GM20431 (cell line): ENCODE data around the gene SELENBP1.

Experiments used
- in situ Hi-C: fragments of 300-500 bp; cut with MseI, MboI; formaldehyde crosslinking; loops from one replicate; pipeline ENCODE4 v1.15.0; 2020; ENCODE audit warnings: low sequenced_read_pairs; ENCODE audit not compliant: unreplicated experiment

The SELENBP1 gene

DNA sequence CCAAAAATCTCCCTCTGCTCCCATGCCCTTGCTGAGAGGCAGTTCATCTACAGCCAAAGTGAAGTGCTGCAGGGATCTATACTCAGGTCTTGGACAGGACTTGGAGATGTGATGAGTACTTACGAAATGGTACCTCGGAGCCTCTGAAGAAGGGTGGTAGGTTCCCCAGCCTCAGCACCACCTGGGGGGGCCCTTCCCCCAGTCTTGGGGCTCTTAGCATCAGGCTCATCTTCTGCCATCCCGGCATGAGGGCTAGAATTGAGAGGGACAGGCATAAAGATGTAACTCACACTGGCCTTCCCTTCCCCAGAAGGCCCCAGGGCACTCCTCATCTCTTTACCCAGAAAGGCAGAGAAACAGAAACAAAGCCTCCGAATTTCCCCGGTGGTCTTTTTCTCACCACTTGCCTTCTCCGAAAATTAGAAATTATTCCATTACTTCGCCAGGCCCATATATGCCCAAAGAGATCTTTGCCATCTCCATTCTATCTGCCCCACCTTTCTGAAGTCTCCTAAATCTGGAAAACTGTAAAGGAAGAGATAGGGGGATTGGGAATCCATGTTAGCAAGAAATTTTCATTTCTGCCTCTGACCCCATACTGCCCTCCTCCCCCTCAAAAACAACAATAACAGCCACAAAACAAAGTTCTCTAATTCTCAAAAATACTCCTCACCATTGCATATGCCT is 26.3 kb downstream of the SELENBP1 start:
- in situ Hi-C loops = no loop called here

DNA sequence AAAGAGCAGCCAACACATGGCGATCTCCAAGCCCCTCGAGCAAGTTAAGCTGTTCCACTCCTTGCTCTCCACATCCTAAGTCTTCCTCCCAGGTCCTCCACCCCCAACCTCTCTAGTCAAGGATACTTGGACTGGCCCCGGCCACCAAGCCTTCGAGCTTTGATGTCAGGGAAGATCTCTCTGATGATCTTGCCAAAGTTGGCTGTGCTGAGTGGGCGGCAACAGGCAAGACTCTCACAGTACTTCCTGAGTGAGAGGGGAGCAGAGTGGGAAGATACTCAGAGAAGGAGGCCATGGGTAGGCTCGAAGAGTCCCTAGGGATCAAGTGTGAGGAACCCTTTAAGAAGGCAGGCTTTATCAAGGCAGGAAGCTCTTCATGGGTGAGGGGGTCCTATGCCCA is 28.2 kb downstream of the SELENBP1 start:
- in situ Hi-C loops = no loop called here

DNA sequence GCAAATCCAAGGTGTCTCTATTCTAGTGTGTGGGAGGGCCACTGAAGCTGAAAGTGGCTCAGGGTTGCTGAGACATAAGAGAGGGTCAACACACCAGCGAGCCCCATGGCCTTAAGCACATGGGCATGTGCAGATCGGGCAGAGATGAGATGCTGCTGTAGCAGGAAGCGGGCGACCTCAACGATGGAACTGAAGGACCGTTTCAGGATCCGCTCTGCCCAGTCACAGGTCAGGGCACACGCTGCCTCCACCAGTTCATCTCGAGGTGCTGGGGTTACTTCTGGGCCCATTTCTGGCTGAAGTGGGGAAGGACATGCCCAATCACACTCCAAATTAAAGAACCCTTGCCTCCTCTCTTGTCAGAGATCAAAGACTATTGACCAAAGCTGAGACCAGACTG is 28.9 kb downstream of the SELENBP1 start:
- in situ Hi-C loops = no loop called here

DNA sequence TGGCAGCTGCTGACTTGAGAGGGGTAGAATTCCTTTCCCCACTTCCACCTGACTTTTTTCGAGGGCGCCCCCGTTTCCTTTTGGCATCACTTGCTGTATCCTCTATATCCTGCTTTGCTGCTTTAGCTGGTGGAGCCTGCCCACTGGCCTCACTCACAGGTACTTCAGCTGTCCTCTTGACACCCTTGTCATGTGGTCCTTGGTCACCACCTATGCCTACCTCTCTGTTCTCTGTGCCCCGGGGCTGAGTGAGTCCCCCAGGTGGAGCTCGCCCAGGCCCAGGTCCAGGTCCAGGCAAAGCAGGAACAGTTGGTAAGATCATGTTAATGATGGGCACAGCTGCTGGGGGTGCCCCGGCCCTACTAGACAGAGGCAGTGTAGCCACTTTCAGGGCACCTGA is 29.9 kb downstream of the SELENBP1 start:
- in situ Hi-C loops = no loop called here

DNA sequence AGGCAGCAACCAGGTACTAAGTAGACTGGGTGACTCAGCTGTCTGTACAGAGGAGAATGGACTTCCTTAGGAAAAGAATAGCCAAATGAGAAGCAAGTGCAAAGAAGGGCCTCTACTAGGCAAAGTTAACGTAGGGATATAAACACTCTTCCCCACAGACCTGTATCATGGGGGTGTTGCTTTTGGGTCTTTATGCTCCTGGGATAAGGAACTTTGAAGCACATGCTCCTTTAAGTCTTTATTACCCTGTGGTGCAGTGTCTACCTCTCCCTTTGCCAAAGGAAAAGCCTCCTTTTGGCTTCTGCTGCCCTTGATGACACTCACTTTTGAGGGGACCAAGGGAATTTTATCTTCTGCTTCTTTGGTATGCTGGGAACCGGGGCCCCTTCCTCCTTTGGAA is 30.5 kb downstream of the SELENBP1 start:
- in situ Hi-C loops = no loop called here

DNA sequence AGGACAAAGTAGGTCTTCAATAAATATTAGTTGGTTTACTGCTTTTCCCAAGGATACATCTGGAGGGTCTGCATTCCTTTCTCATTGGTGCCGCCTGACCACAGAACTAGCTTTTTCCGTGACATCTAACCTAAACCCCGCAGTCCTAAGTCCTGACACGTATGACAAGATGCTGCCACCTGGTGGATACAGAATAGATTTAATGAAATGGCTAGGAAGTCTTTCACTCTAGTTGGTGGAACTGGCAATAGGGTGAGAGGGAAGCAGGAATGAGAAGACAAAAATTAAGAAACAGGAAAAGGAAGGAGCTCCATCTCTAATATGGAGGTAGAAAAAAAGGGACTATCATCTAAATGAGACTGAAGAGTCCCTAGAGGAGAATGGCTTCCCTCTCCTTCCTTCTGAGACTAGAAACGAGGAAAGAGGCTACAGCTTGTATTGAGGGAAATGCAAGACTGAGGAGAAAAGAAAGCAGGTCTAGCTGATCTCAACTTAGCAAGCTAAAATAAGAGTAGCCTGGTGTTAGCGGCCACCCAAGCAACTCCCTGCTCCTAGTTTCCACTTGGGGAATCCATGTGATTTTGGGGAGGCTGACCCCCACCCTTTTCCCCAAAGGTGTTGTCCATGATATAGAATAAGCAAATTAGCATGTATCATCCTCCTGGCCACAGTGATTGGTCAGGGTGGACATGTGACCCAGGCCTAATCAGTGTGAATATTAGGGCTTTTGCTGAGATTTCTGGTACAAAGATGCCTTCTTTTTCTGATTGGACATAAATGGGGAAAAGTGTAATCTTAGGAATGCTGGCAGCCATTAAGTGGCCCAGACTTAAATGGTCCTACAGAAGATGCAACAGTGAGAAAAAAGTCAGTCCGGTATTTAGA is 31.4 kb downstream of the SELENBP1 start:
- in situ Hi-C loops = no loop called here

DNA sequence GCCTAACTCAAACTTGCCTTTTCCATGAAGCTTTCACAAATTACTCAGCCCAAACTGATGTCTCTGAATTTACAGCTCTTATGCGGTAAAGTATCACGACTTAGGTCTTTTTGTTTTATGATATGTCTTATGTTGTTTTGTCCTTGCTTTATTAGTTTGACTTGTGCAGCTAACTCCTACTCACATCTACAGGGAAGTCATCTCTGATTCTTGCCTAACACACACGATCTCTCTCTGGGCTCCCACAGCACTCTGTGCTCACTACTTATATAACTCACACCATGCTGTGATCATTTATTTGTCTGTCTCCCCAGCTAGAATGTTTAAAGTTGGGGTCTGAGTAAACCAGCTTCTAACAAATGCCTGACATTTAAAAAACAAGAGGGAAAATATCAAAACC is 35.9 kb downstream of the SELENBP1 start:
- in situ Hi-C loops = no loop called here

DNA sequence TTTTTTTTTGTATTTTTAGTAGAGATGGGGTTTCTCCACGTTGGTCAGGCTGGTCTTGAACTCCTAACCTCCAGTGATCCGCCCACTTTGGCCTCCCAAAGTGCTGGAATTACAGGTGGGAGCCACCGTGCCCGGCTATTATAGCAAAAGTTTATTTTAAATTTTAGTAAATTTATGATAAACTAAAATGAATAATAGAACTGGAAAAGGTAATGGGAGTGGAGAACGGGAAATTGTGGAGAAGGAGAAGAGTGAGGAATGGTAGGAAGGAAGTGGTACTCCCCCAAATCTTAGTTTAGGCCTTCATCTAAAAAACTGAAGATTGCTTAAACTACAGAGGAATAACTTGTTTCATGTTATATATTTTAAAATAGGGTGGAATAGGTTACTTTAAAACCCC is 37.7 kb downstream of the SELENBP1 start:
- in situ Hi-C loops = no loop called here

DNA sequence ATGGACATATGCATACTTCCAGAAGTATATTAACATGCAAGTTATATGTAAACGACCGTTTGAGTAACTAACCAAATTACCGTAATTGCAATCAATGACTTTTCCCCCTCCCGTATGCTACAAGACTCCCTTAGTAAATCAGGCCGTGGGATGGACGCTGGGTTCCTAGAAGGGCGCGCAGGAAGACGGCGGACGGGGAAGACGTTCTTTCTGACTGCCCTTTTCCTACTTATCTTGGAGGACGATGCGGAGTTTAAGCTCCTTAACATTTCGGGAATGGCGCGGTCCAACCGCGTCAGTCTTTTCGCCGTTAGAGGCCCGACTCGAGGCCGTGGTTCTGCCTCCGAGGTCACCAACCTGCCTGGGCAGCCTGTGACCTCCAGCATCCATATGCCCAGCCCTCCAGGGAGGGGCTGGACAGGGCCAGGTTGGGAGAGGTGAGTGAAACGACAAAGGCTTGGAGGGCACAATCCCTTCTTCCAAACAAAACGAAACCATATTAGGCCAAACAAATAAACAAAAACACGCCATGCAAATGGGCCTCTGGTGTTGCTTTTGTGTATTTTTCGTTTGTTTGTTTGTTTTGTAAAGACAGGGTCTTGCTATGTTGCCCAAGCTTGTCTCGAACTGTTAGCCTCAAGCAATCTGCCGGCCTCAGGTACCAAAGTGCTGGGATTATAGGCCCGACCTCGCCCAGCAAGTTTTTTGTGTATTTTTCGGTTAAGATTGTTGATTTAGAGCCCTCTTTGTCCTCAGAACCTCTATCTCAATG is 44.4 kb downstream of the SELENBP1 start:
- in situ Hi-C loops = no loop called here

DNA sequence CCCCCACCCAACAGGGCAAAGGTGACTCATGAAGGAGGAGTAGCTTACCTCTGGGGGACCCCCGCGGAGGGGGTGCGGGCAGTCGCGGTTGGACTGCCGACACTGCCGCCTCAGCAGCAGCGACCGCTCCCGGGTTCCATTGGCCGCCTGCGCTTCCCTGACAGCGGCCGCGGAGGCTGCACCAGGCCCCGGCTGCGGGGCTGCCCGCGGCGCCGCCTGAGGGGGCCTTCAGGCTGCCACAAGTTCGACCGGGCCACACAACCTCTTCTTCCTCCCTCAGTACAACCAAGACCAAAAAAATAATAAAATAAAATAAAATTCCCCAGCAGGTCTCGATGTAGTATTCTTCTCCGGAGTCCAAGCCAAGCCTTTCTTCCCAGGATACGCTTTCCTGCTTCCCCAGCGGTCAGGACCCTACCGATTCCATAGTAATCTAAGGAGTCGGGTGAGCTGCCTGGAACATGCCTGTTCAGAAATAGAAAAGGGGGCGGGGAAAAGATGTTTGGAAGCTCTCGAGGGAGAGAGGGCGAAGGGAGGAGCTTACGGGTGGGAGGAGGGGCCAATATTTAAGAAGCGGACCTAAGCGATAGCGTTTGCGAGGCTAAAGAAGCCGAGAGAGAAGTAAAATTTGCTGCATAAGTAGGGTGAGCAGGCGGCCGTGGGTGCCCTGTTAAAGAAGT is 45.1 kb downstream of the SELENBP1 start, which contains the start of gene PI4KB:
Gene PI4KB (minus strand): TSS at position 194 of the 680 bp plus-strand sequence. CDS start 10,935 bp downstream, outside the sequence.
- in situ Hi-C loops = no loop called here

DNA sequence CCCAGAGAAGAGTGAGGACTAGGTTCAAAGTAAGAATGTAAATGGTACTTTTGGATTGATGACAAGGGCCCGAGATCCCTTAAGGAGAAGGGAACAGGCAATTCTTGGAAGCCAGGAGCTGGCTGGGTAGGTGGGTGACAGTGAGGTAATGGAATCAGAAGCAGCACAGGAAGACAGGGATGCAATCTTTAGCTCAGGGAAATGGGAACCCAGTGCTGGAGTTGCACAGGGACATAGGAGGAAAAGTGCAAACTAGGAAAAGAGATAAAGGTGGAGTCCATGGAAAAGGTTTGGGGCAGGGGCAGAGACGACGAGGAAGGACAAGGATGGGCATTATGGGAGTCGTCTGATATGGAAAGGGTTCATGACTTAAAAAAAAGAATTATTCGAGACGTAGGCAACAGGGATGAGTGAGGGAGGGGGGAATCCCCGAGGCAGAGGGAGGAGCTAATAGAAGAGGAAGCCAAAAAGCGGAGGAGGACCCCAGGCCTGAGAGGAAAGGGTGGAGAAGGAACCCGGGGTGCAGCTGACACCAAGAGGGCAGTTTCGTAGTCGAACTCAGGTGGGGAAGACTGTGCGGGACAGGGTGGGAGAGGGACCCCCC is 45.8 kb downstream of the SELENBP1 start:
- in situ Hi-C loops = no loop called here

DNA sequence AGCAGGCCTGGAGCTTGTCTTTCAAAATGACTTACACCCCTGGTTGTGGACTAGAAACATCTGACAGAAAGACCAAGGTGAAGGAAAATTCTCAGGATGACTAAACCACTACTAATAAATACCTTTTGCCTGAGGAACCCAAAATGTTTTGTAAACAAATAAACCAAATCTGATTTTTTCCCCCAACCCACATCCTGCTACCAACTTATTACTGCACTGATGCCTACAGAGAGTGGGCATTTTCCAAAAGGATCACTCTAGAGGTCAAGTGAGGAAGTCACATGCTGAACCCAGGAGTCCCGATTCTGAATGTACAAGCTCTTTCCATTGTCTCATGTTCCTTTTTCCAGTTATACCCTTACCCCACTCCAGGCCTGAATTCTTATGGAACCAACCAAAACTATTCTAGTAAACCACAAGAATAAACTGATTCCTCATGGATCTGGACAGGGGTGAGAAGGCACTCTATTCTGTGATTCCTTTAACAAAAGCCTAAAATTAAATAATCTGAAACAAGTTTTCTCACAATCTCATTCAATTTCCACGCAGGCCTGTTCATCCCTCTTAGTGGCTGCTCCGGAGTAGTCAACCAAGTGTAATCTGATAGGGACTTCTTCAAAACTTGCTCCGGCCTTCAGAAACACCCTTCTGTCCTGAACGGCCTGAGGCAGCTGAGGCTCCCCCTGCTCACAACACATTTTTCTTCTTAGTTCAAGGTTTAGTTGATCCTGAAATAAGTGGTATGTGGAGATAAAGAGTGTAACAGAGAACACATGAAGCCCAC is 46.7 kb downstream of the SELENBP1 start:
- in situ Hi-C loops = no loop called here

DNA sequence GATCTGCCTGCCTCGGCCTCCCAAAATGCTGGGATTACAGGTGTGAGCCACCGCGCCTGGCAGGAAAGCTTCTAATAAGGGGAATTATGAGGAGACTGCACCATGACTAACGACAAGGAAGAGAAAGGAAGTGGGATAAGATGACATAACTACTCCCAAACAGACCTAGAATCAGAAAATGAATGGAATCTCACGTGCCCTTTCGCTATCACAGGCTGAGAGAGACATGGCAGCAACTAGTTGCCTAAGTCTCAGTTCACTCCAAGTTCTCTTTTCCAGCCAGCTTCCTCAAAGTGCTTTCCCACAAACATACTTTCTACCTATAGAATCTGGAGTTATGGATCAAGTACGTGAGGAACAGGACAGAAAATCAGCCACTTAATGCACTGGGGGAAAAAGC is 47.3 kb downstream of the SELENBP1 start:
- in situ Hi-C loops = no loop called here

DNA sequence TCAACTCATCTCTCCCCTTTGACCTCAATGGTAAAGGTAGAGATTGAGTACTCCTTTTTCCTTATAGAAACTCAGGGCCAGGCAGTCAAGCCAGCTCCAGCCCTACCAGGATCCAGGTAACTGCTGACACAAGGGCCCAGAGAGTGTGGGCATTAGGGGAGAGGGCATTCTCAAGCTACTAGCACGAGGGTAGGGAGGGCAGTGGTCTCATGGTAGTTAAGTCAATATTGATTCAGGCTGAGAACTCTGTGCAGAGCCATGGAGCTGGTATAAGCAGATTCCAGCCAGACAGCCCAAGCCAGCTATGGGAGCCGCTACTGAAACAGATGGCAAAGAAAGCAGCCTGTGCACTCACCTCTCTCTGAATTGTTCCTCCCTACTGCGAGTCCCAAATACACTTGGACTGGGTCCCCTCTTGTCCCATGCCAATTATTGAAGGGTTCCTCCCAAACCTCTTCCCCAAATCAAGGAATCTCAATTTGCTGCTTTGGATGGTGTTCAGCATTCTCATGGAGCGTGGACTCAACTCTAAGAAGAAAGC is 48.0 kb downstream of the SELENBP1 start:
- in situ Hi-C loops = no loop called here

DNA sequence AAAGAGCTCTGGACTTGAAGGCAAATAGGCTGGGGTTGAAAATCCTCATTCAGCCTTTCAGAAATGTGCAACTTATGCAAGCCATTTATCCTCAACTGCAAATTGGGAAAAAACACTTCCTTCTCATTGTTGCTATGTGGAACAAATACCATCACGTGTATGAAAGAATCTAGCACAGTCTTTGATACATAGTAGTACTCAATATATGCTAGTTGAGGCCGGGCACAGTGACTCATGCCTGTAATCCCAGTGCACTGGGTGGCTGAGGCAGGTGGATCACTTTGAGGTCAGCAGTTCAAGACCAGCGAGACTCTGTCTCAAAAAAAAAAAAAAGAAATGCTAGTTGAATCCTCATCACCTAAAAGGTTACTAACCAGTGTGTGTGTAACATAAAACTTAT is 53.5 kb downstream of the SELENBP1 start:
- in situ Hi-C loops = no loop called here

DNA sequence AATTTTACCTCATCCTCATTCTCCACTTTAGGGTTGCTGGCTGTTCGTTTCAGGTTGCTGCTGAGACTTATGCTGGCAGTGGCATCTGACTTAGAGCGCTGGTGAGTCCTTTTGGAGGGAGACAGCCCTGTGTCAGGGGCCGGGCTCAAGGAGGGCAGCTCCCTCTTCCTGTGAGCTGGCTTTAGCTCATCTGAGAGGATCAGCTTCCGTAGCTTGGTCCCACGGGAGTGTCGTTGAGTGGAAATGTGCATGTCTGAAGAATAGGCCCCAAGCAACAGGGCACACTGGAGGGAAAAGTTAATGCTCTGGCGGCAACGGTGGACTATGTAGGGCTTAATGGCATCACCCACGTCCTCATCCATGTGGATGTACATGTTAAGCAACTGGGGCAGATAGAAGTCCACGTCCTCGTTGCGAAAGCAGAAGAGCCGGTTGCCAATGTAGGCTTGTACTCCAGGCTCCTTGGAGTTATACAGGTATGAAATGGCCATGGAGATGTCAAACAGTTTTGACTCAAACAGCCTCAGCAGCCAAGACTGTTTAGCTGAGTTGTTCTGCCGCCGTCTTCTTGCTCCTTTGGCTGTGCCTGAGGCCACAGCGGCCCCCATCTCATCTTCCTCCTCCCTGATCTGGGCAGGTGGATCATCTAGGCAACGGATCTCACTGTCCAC is 56.8 kb downstream of the SELENBP1 start:
- in situ Hi-C loops = no loop called here
